SU-DHL-6 (cell line): ENCODE results near the gene SLC25A43.

ENCODE experiments used
- H2AFZ ChIP-seq: fragments of 200-600 bp; sonication (generic); 2 replicates; pipeline ENCODE4 v1.6.1; 2014; ENCODE audit warnings: low read depth, mild to moderate bottlenecking, moderate library complexity, mixed read lengths, antibody characterized with exemption, low read length; ENCODE audit not compliant: severe bottlenecking
- H3F3A ChIP-seq: fragments of 200-600 bp; shearing (Covaris generic); 2 replicates; pipeline ENCODE4 v1.6.0; 2016; ENCODE audit warnings: antibody characterized with exemption, mild to moderate bottlenecking; ENCODE audit not compliant: insufficient read depth
- H3K27ac ChIP-seq: fragments of 200-600 bp; sonication (generic); 2 replicates; pipeline ENCODE4 v1.5.1; 2016; ENCODE audit warnings: low read depth, mild to moderate bottlenecking, low read length, moderate library complexity, mixed read lengths
- H3K27me3 ChIP-seq: fragments of 200-600 bp; sonication (generic), shearing (Covaris generic); 2 replicates; pipeline ENCODE4 v1.6.0; 2014; ENCODE audit warnings: mild to moderate bottlenecking, low read length
- H3K36me3 ChIP-seq: fragments of 200-600 bp; sonication (generic); 2 replicates; pipeline ENCODE4 v1.6.1; 2014; ENCODE audit warnings: mild to moderate bottlenecking, low read length, mixed read lengths
- H3K4me2 ChIP-seq: fragments of 300-600, 200-600 bp; shearing (Covaris generic), sonication (generic); 2 replicates; pipeline ENCODE4 v1.6.0; 2014; ENCODE audit warnings: low read length, low read depth, mild to moderate bottlenecking; ENCODE audit not compliant: poor library complexity, severe bottlenecking
- H3K4me3 ChIP-seq: fragments of 200-600 bp; sonication (generic); 2 replicates; pipeline ENCODE4 v1.5.1; 2014; ENCODE audit warnings: antibody characterized with exemption, low read length, mild to moderate bottlenecking, mixed read lengths; ENCODE audit not compliant: insufficient read depth, poor library complexity, severe bottlenecking
- H3K79me2 ChIP-seq: fragments of 200-600 bp; sonication (generic); 2 replicates; pipeline ENCODE4 v1.6.1; 2014; ENCODE audit warnings: mild to moderate bottlenecking, low read length, moderate library complexity; ENCODE audit not compliant: insufficient read depth
- H3K9ac ChIP-seq: fragments of 200-600 bp; sonication (generic); 2 replicates; pipeline ENCODE4 v1.7.0; 2014; ENCODE audit warnings: mild to moderate bottlenecking, low read length
- H3K9me2 ChIP-seq: fragments of 200-600 bp; sonication (generic); replicated peaks from 2 replicates; pipeline ENCODE4 v1.6.1; 2014; ENCODE audit warnings: low read length; ENCODE audit not compliant: insufficient read depth
- H3K9me3 ChIP-seq: fragments of 200-600 bp; sonication (generic); 2 replicates; pipeline ENCODE4 v1.6.1; 2014; ENCODE audit warnings: low read length, mixed read lengths; ENCODE audit not compliant: insufficient read depth
- H4K20me1 ChIP-seq: fragments of 200-600 bp; sonication (generic); 2 replicates; pipeline ENCODE4 v1.6.1; 2014; ENCODE audit warnings: low read depth, mild to moderate bottlenecking, antibody characterized with exemption, low read length, moderate library complexity, mixed read lengths
- CTCF ChIP-seq: fragments of 200-600 bp; sonication (generic); IDR thresholded peaks from one replicate; pipeline ENCODE4 v1.5.1; 2017; ENCODE audit warnings: antibody characterized with exemption, mild to moderate bottlenecking, low read length, moderate library complexity; ENCODE audit not compliant: insufficient read depth, poor library complexity, severe bottlenecking
- EZH2phosphoT487 ChIP-seq: fragments of 200-600 bp; sonication (generic), shearing (Covaris generic); conservative IDR thresholded peaks from 2 replicates; pipeline ENCODE4 v1.6.1; 2018; ENCODE audit warnings: mild to moderate bottlenecking, antibody characterized with exemption, low read length, moderate library complexity, mixed read lengths

Gene SLC25A43

GRCh38 chrX:119389214-119389613 is 9.9 kb upstream of the SLC25A43 start:
- Histone ChIP-seq H3K9ac (no peak overlapping the region), H3K9me2 (no peaks in the 10 kb centered on the region), H3K4me2 (no peak overlapping the region), H3K27me3 (no peaks in the 10 kb centered on the region), H2AFZ (no peak overlapping the region), H3K9me3 (no peaks in the 10 kb centered on the region), H3K79me2 (no peaks in the 10 kb centered on the region), H3K27ac (no peak overlapping the region), H3K36me3 (no peaks in the 10 kb centered on the region), H3K4me3 (no peak overlapping the region), H4K20me1 (no peaks in the 10 kb centered on the region), H3F3A (no peaks in the 10 kb centered on the region)
- no peak for TF ChIP-seq EZH2phosphoT487
- no peak for TF ChIP-seq CTCF

GRCh38 chrX:119389871-119390501 is 9.2 kb upstream of the SLC25A43 start:
- Histone ChIP-seq H3K27me3 (no peaks in the 10 kb centered on the region), H3K27ac (no peak overlapping the region), H3K9me2 (no peaks in the 10 kb centered on the region), H3F3A (no peaks in the 10 kb centered on the region), H3K79me2 (no peaks in the 10 kb centered on the region), H3K9ac (no peak overlapping the region), H3K9me3 (no peaks in the 10 kb centered on the region), H2AFZ (peak overlapping the region; percentile 34), H4K20me1 (no peaks in the 10 kb centered on the region), H3K4me3 (no peak overlapping the region), H3K4me2 (no peak overlapping the region), H3K36me3 (no peaks in the 10 kb centered on the region)
- TF ChIP-seq EZH2phosphoT487 (no peak), CTCF (no peak)

GRCh38 chrX:119391279-119391678 is 7.9 kb upstream of the SLC25A43 start:
- no peaks in the 10 kb centered on the region for H3K79me2 ChIP-seq
- no peaks in the 10 kb centered on the region for H3K36me3 ChIP-seq
- no peak for TF ChIP-seq EZH2phosphoT487
- TF ChIP-seq CTCF: no peak

More at GRCh38 chrX:119391279-119391678, 7.9 kb upstream of the SLC25A43 start:
- Histone ChIP-seq H3K27me3 (no peaks in the 10 kb centered on the region), H3K4me2 (no peak overlapping the region), H3K4me3 (no peak overlapping the region), H3K9me2 (no peaks in the 10 kb centered on the region), H2AFZ (no peak overlapping the region), H3F3A (no peaks in the 10 kb centered on the region), H3K9ac (no peak overlapping the region), H4K20me1 (no peaks in the 10 kb centered on the region), H3K9me3 (no peaks in the 10 kb centered on the region), H3K27ac (no peak overlapping the region)
